GM23248 (cell line): ENCODE measurements around the gene NUBP2. TPM values are rescaled to one million over a fixed set of nuclear protein-coding genes. Genes with fewer than 3 reads are reported as not detected.

Source experiments
- DNase-seq: peaks from one replicate; pipeline ENCODE4 v3.0.0-alpha.2; 2015
- H2AFZ ChIP-seq: fragments of 200-600 bp; sonication (generic); 2 replicates; pipeline ENCODE4 v1.6.1; 2016; ENCODE audit warnings: antibody characterized with exemption
- H3F3A ChIP-seq: fragments of 200-600 bp; sonication (generic); 2 replicates; pipeline ENCODE4 v1.6.1; 2016; ENCODE audit warnings: mild to moderate bottlenecking, antibody characterized with exemption, mixed run types; ENCODE audit not compliant: insufficient read depth
- H3K27ac ChIP-seq: fragments of 200-600 bp; sonication (generic); 2 replicates; pipeline ENCODE4 v1.5.1; 2016; ENCODE audit warnings: mild to moderate bottlenecking
- H3K27me3 ChIP-seq: fragments of 200-600 bp; sonication (generic); replicated peaks from 2 replicates; pipeline ENCODE4 v1.6.1; 2016; ENCODE audit warnings: mild to moderate bottlenecking; ENCODE audit not compliant: insufficient read depth
- H3K36me3 ChIP-seq: fragments of 200-600 bp; sonication (generic); 2 replicates; pipeline ENCODE4 v1.6.1; 2016; ENCODE audit warnings: low read depth, mild to moderate bottlenecking
- H3K4me1 ChIP-seq: fragments of 200-600 bp; sonication (generic); 2 replicates; pipeline ENCODE4 v1.6.1; 2016; ENCODE audit warnings: mild to moderate bottlenecking; ENCODE audit not compliant: insufficient read depth
- H3K4me2 ChIP-seq: fragments of 200-600 bp; sonication (generic); one replicate; pipeline ENCODE4 v1.6.1; 2016; ENCODE audit warnings: mild to moderate bottlenecking; ENCODE audit not compliant: unreplicated experiment
- H3K4me3 ChIP-seq: fragments of 200-600 bp; sonication (generic); 2 replicates; pipeline ENCODE4 v1.5.1; 2016; ENCODE audit warnings: mild to moderate bottlenecking
- H3K79me2 ChIP-seq: fragments of 200-600 bp; sonication (generic); 2 replicates; pipeline ENCODE4 v1.6.1; 2016; ENCODE audit warnings: mild to moderate bottlenecking; ENCODE audit not compliant: insufficient read depth
- H3K9ac ChIP-seq: fragments of 200-600 bp; sonication (generic); 2 replicates; pipeline ENCODE4 v1.6.1; 2016; ENCODE audit warnings: mild to moderate bottlenecking
- H3K9me2 ChIP-seq: fragments of 200-600 bp; sonication (generic); 2 replicates; pipeline ENCODE4 v1.6.1; 2016; ENCODE audit warnings: mixed run types, mild to moderate bottlenecking, moderate library complexity; ENCODE audit not compliant: insufficient read depth
- H3K9me3 ChIP-seq: fragments of 200-600 bp; sonication (generic); one replicate; pipeline ENCODE4 v1.6.1; 2017; ENCODE audit warnings: low read depth
- H4K20me1 ChIP-seq: fragments of 200-600 bp; sonication (generic); 2 replicates; pipeline ENCODE4 v1.6.0; 2016; ENCODE audit not compliant: insufficient read depth
- EZH2 ChIP-seq: fragments of 200-600 bp; sonication (generic); IDR thresholded peaks from 2 replicates; pipeline ENCODE4 v1.6.1; 2018; ENCODE audit warnings: antibody characterized with exemption, mild to moderate bottlenecking; ENCODE audit not compliant: insufficient read depth, poor library complexity, severe bottlenecking
- EZH2phosphoT487 ChIP-seq: fragments of 200-600 bp; sonication (generic); IDR thresholded peaks from 2 replicates; pipeline ENCODE4 v1.6.1; 2018; ENCODE audit warnings: antibody characterized with exemption, moderate library complexity, mild to moderate bottlenecking, low read depth; ENCODE audit not compliant: insufficient read depth
- WGBS, 2 experiments: methylation state at CpG; one replicate each; pipeline ENCODE4 v1.1.6; 2015 to 2017; ENCODE audit warnings: low lambda C conversion rate in 2 of 2, low coverage in 1 of 2; ENCODE audit errors: missing lambda C conversion rate in 2 of 2; 5-methylcytosine and 5-hydroxymethylcytosine counted together
- in situ Hi-C: fragments of 300-500 bp; cut with MboI; formaldehyde crosslinking; loops from 2 replicates; pipeline ENCODE4 v1.15.0; 2020
- polyA plus RNA-seq: library from polyadenylated mRNA; unstranded; fragments of >200 nt; fragmentation: Nextera tagmentation; extraction: Ambion mirVana; gene quantifications from 2 replicates; pipeline ENCODE4 v1.2.1, GENCODE V29; 2016
- total RNA-seq: library from RNA; depleted of rRNA; stranded (reverse); fragments of >200 nt; shearing (Covaris generic); gene quantifications from 2 replicates; pipeline ENCODE4 v1.2.3, GENCODE V29; 2014

Gene NUBP2
- total and polyA plus RNA-seq, 2 experiments from 2014 or later: 66.4 to 88.9 TPM

DNA sequence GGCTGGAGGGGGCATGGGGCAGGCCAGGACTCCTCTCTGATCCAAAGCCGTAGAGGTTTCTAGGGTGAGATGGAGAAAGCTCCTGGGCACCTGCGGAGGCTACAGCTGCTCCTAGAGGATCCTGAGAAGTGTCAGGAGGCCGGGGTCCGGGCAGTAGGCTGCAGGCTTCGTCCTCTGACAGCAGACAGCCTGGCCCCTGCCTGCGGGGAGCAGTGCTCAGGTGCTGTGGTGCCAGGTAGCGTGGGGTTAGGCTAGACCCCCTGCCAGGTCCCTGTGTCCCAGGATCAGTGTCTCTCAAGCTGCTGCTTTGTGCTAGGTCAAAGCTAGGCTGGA, 8.3 kb upstream of the NUBP2 start:
- DNase-seq: no peak
- no peaks in the 10 kb centered on the region for H3K36me3 ChIP-seq

DNA sequence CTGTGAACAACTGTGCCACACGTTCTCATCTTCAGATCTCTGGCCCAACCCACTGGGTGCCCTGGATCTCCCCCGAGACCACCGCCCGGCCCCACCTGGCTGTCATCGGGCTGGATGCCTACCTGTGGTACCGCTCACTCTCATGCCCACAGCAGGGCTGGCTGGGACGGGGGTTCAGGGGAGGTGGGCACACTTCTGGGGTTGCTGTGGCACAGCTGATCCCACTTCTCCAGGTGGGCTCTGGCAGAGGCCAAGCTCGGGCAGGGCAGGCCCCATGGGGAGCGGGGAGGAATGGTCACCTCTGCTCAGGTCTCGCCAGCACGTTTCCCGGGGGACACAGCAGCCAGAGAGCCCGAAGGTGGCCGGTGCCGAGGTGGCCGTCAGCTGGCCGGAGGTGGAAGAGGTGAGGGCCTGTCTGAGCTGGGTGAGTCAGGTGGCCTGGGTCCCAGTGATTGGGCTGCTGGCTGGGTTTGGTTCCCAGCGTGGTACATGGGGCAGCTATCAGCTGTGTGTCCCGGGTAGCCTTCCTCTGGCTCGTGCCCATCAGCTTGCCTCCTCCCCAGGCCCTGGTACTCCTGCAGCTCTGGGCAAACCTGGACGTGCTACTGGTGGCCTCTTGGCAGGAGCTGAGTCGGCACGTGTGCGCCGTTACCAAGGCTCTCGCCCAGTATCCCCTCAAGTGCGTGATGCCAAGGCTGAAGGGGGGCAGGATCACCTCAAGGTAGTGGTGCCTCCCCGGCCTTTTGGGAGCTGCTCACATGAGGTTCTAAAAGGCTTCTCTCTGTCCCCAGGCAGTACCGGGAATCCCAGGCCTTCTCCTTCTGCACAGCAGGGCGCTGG, 7.5 kb upstream of the NUBP2 start:
- no peak for TF ChIP-seq EZH2
- no peak for TF ChIP-seq EZH2phosphoT487
- no peak for DNase-seq
- no peak overlapping the region for H2AFZ ChIP-seq

More for the DNA sequence above, 8.3 kb upstream of the NUBP2 start:
- H3K27me3 ChIP-seq: no peaks in the 10 kb centered on the region
- no peak overlapping the region for H2AFZ ChIP-seq
- no peak for TF ChIP-seq EZH2
- no peak for TF ChIP-seq EZH2phosphoT487
- 77 to 81% methylated on average over 7 of the region's 7 CpGs for WGBS, 2 experiments
- in situ Hi-C loops: no loop called here
- no peaks in the 10 kb centered on the region for H3K9me3 ChIP-seq
- H3F3A ChIP-seq: peaks cover 11% of the 10 kb centered on the region; the same call in 1 of the 2 replicates
- peak overlapping the region; percentile 86 for H3K4me3 ChIP-seq
- H3K79me2 ChIP-seq: peaks cover 38% of the 10 kb centered on the region
- H3K4me2 ChIP-seq: peak overlapping the region; percentile 93
- peak overlapping the region; percentile 86 for H3K9ac ChIP-seq
- H4K20me1 ChIP-seq: no peaks in the 10 kb centered on the region
- H3K4me1 ChIP-seq: peaks cover 9% of the 10 kb centered on the region; the same call in 1 of the 2 replicates
- no peaks in the 10 kb centered on the region for H3K9me2 ChIP-seq
- no peak overlapping the region for H3K27ac ChIP-seq

DNA sequence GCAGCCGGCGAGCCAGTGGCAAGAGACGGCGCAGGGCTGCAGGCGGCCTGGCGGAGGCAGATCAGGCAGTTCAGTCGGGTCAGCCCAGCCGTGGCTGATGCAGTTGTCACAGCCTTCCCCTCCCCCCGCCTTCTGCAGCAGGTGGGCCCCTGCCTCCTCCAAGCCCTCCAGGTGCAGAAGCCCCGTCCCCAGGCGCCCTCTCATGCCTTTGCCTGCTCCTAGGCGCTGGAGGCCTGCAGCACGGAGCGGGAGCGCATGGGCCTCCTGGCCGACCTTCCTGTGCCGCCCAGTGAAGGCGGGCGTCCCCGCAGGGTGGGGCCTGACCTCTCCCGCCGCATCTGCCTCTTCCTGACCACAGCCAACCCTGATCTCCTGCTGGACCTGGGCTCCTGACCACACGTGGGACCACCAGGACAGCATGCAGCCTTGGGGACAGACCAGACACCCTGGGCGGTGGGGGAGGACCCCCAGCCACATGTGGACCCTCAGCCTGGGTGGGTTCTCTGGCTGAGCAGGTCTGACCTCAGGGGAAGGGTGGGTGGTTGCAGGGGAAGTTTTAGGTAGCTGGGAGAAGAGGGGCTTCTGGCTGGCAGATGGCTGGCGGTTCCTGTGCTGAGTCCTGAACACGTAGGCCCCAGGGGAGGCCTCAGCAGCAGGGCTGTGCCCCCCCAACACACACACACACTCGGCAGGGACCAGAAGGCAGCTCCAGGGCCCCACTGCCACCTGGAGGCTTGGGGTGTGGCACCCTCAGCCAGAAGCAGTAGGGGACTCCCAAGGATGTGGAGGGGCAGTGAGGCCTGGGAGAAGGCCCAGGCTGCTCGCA, 6.7 kb upstream of the NUBP2 start:
- Histone ChIP-seq H3K36me3 (no peaks in the 10 kb centered on the region), H4K20me1 (no peaks in the 10 kb centered on the region), H3K4me1 (0 out of 2 replicates have a peak, but pooled peaks cover 5% of the 10 kb centered on the region), H3K9me2 (no peaks in the 10 kb centered on the region), H3F3A (peaks cover 10% of the 10 kb centered on the region; the same call in 1 of the 2 replicates), H2AFZ (no peak overlapping the region), H3K4me2 (no peak overlapping the region), H3K9ac (no peak overlapping the region), H3K27me3 (no peaks in the 10 kb centered on the region), H3K27ac (no peak overlapping the region), H3K4me3 (no peak overlapping the region), H3K79me2 (peaks cover 46% of the 10 kb centered on the region), H3K9me3 (no peaks in the 10 kb centered on the region)
- no peak for DNase-seq
- in situ Hi-C loops: no loop called here
- WGBS, 2 experiments: 84 to 93% methylated on average over 17 to 27 of the region's 28 CpGs
- TF ChIP-seq EZH2phosphoT487 (no peak), EZH2 (no peak)

More for the DNA sequence above, 7.5 kb upstream of the NUBP2 start:
- H3K27me3 ChIP-seq: no peaks in the 10 kb centered on the region
- no peaks in the 10 kb centered on the region for H3K9me2 ChIP-seq
- H3K9ac ChIP-seq: peak overlapping the region; percentile 86; the same call in 1 of the 2 replicates
- WGBS, 2 experiments: 88 to 91% methylated on average over 28 to 30 of the region's 30 CpGs
- peaks cover 38% of the 10 kb centered on the region for H3K79me2 ChIP-seq
- peaks cover 6% of the 10 kb centered on the region; the same call in 1 of the 2 replicates for H3F3A ChIP-seq
- H3K4me1 ChIP-seq: peaks cover 6% of the 10 kb centered on the region; the same call in 1 of the 2 replicates
- H4K20me1 ChIP-seq: no peaks in the 10 kb centered on the region
- H3K4me3 ChIP-seq: no peak overlapping the region
- no peak overlapping the region for H3K27ac ChIP-seq
- in situ Hi-C loops: no loop called here
- H3K9me3 ChIP-seq: no peaks in the 10 kb centered on the region
- no peaks in the 10 kb centered on the region for H3K36me3 ChIP-seq
- no peak overlapping the region for H3K4me2 ChIP-seq

- H3K4me2 ChIP-seq: no peak overlapping the region
- no peaks in the 10 kb centered on the region for H3K9me3 ChIP-seq
- 75 to 78% methylated on average over 13 of the region's 13 CpGs for WGBS, 2 experiments
- in situ Hi-C loops: no loop called here
- no peak overlapping the region for H2AFZ ChIP-seq
- no peak for DNase-seq
- H3K27me3 ChIP-seq: no peaks in the 10 kb centered on the region
- peaks cover 50% of the 10 kb centered on the region for H3K79me2 ChIP-seq
- TF ChIP-seq EZH2phosphoT487 (no peak), EZH2 (no peak)
- no peak overlapping the region for H3K4me3 ChIP-seq
- 0 out of 2 replicates have a peak, but pooled peaks cover 5% of the 10 kb centered on the region for H3K4me1 ChIP-seq
- H3F3A ChIP-seq: peaks cover 10% of the 10 kb centered on the region; the same call in 1 of the 2 replicates
- H3K9me2 ChIP-seq: no peaks in the 10 kb centered on the region
- H3K27ac ChIP-seq: no peak overlapping the region
- H4K20me1 ChIP-seq: no peaks in the 10 kb centered on the region
- H3K9ac ChIP-seq: no peak overlapping the region
- no peaks in the 10 kb centered on the region for H3K36me3 ChIP-seq
These were observed 6.1 kb upstream of the NUBP2 start for GRCh38 chr16:1776672-1776955.
